K562 (cell line): ENCODE measurements around the gene ALG8. TPM values are rescaled to one million over a fixed set of nuclear protein-coding genes. Genes with fewer than 3 reads are reported as not detected.
A peak's percentile ranks its signal among the peaks of the same experiment; 100 is the strongest.

ENCODE experiments used
- E2F6 ChIP-seq, 2 experiments: IDR thresholded peaks; 2 replicates each; pipeline ENCODE4 v1.6.1; 2011; ENCODE audit warnings: borderline replicate concordance in 1 of 2, control low read depth in 1 of 2, low read depth in 1 of 2, low read length in 1 of 2, mild to moderate bottlenecking in 1 of 2, mixed read lengths in 1 of 2, moderate library complexity in 1 of 2; ENCODE audit not compliant: insufficient read depth in 1 of 2, insufficient read length in 1 of 2, poor library complexity in 1 of 2, severe bottlenecking in 1 of 2; ENCODE audit errors: extremely low read depth in 1 of 2
- FOXP4 ChIP-seq: sonication (generic); formaldehyde crosslinking; IDR thresholded peaks from 2 replicates; pipeline ENCODE4 v1.8.0; 2022; ENCODE audit warnings: mild to moderate bottlenecking, missing genetic modification reagents, borderline replicate concordance
- GTF2B ChIP-seq: IDR thresholded peaks from 2 replicates; pipeline ENCODE4 v1.6.1; 2011; ENCODE audit not compliant: insufficient read length; ENCODE audit errors: extremely low read depth
- GTF3C2 ChIP-seq: IDR thresholded peaks from 3 replicates; pipeline ENCODE4 v1.6.1; 2011; ENCODE audit warnings: borderline replicate concordance, mild to moderate bottlenecking, moderate library complexity; ENCODE audit not compliant: insufficient read length; ENCODE audit errors: extremely low read depth
- HNRNPLL ChIP-seq: fragments of 200-400 bp; formaldehyde crosslinking; IDR thresholded peaks from 2 replicates; pipeline ENCODE4 v1.6.1; 2017; ENCODE audit warnings: low read length, low read depth, mild to moderate bottlenecking; ENCODE audit not compliant: poor library complexity, severe bottlenecking
- NFXL1 ChIP-seq: fragments of 450-650 bp; formaldehyde crosslinking; IDR thresholded peaks from 2 replicates; pipeline ENCODE4 v1.4.0; 2021; ENCODE audit warnings: mild to moderate bottlenecking
- NR2F6 ChIP-seq: fragments of 450-650 bp; formaldehyde crosslinking; IDR thresholded peaks from 2 replicates; pipeline ENCODE4 v1.4.0; 2020; ENCODE audit warnings: mild to moderate bottlenecking
- RAD21 ChIP-seq, 2 experiments: fragments of 250-450 bp in 1 of 2; fragments of 450-650 bp in 1 of 2; sonication (Bioruptor Pico) in 1 of 2; formaldehyde crosslinking in 1 of 2; IDR thresholded peaks in 1 of 2; conservative IDR thresholded peaks in 1 of 2; 2 replicates each; pipeline versions ENCODE4 v1.4.0 to v1.8.0; 2020 to 2022; ENCODE audit warnings: mild to moderate bottlenecking in 2 of 2, moderate library complexity in 1 of 2
- SMAD4 ChIP-seq: fragments of 250-450 bp; sonication (Bioruptor Pico); conservative IDR thresholded peaks from 2 replicates; pipeline ENCODE4 v1.8.0; 2021; ENCODE audit warnings: inconsistent platforms, mild to moderate bottlenecking, moderate library complexity
- SMARCC2 ChIP-seq: fragments of 450-650 bp; IDR thresholded peaks from 2 replicates; pipeline ENCODE4 v1.6.1; 2017; ENCODE audit warnings: antibody characterized with exemption, moderate library complexity, mild to moderate bottlenecking, low read depth
- THAP7 ChIP-seq: fragments of 250-450 bp; sonication (Bioruptor Pico); IDR thresholded peaks from 2 replicates; pipeline ENCODE4 v1.5.0; 2021
- ZC3H8 ChIP-seq: fragments of 450-650 bp; IDR thresholded peaks from 2 replicates; pipeline ENCODE4 v1.6.1; 2017
- ZNF280A ChIP-seq: fragments of 450-650 bp; IDR thresholded peaks from 2 replicates; pipeline ENCODE4 v1.6.1; 2018; ENCODE audit warnings: mild to moderate bottlenecking, low read depth; ENCODE audit not compliant: partially characterized antibody
- polyA plus RNA-seq, 8 experiments: library from polyadenylated mRNA; depleted of rRNA in 4 of 8; stranded (reverse) in 5 of 8; unstranded in 3 of 8; fragments of >200 nt; fragmentation: Nextera tagmentation in 2 of 8; fragmentation: Illumina TruSeq in 1 of 8; extraction: Ambion mirVana in 2 of 8; extraction: Trizol in 1 of 8; gene quantifications; 2 replicates each; pipeline versions ENCODE4 v1.2.1 to v1.2.3, GENCODE V29; 2011 to 2014; ENCODE audit warnings: inconsistent platforms in 1 of 8, missing spikeins in 1 of 8
- total RNA-seq, 7 experiments: library from RNA; depleted of rRNA in 6 of 7; stranded (reverse); fragments of >200 nt in 6 of 7; fragmentation: Illumina TruSeq in 2 of 7; extraction: Trizol in 2 of 7; gene quantifications; 2 replicates each; pipeline versions ENCODE4 v1.2.1 to v1.2.3, GENCODE V29; 2011 to 2021; ENCODE audit warnings: low replicate concordance in 1 of 7

The ALG8 gene
- total and polyA plus RNA-seq, 9 of the 15 experiments (the other 6 are each of a cell fraction or from before 2014, with no cell fraction given): 59.3 to 189 (median 106) TPM

- no peak for TF ChIP-seq GTF2B
- TF ChIP-seq GTF3C2: no peak
- TF ChIP-seq NFXL1 (CRISPR knock-in tag): no peak
- no peak for TF ChIP-seq NR2F6 (CRISPR knock-in tag)
- TF ChIP-seq ZC3H8: no peak
- TF ChIP-seq THAP7: no peak
- TF ChIP-seq SMAD4: no peak; the same call in none of the 2 replicates
- peak in 1 of 2 experiments; percentile 17; a peak in 1 of 4 replicates for TF ChIP-seq RAD21 (CRISPR knock-in tag; conservative IDR thresholded peaks at IDR 0.05 in 1 of 2, IDR thresholded peaks at IDR 0.05 in 1 of 2)
- TF ChIP-seq SMARCC2: no peak
- TF ChIP-seq ZNF280A: no peak
- TF ChIP-seq HNRNPLL: no peak
- no peak for TF ChIP-seq FOXP4 (CRISPR knock-in tag)
- peak in 1 of 2 experiments; percentile 69 for TF ChIP-seq E2F6 (IDR thresholded peaks at IDR 0.05; ENCODE audit: borderline replicate concordance in 1 of 2, extremely low read depth in 1 of 2, insufficient read depth in 1 of 2, insufficient read length in 1 of 2, low read depth in 1 of 2, low read length in 1 of 2, poor library complexity in 1 of 2, severe bottlenecking in 1 of 2)
Observed at GRCh38 chr11:78138694-78139421, 568 bp downstream of the ALG8 start (continued).
